AG04450 (cell line): ENCODE data around the gene IGDCC3. TPM values are rescaled to one million over a fixed set of nuclear protein-coding genes. Genes with fewer than 3 reads are reported as not detected.

Source experiments
- CTCF ChIA-PET: fragments of 300-600, 350-600 bp; formaldehyde crosslinking; extraction: SDS; loops from one replicate; lab custom pipeline; 2022; ENCODE audit warnings: antibody characterized with exemption, inconsistent platforms; lab: Charles Lee
- POLR2A ChIA-PET: fragments of 350-600 bp; formaldehyde crosslinking; extraction: SDS; loops from one replicate; lab custom pipeline; 2021; ENCODE audit warnings: antibody characterized with exemption, inconsistent platforms; lab: Yijun Ruan, JAX
- DNase-seq: peaks from one replicate; pipeline ENCODE4 v3.0.0-alpha.2; 2011; ENCODE audit warnings: low read depth, low spot score
- H3K27ac ChIP-seq: one replicate; pipeline ENCODE4 v1.5.1; 2012; ENCODE audit warnings: low read depth, low read length, control low read depth
- H3K27me3 ChIP-seq: one replicate; pipeline ENCODE4 v1.6.0; 2012; ENCODE audit warnings: low read length; ENCODE audit not compliant: control insufficient read depth, insufficient read depth
- H3K4me3 ChIP-seq: 2 replicates; pipeline ENCODE4 v1.5.1; 2011; ENCODE audit warnings: mild to moderate bottlenecking, low read depth, low read length, control low read depth
- H3K9me3 ChIP-seq: 2 replicates; pipeline ENCODE4 v1.5.1; 2012; ENCODE audit warnings: low read length; ENCODE audit not compliant: control insufficient read depth, insufficient read depth
- polyA plus RNA-seq: library from polyadenylated mRNA; depleted of rRNA; stranded (reverse); fragments of >200 nt; gene quantifications from 2 replicates; pipeline ENCODE4 v1.2.3, GENCODE V29; 2011
- TF ChIP-seq, protein P1 (sequence below): IDR thresholded peaks from 2 replicates; pipeline ENCODE4 v1.5.1; 2011; ENCODE audit warnings: low read depth, low read length, control low read depth, inconsistent platforms

Gene IGDCC3
- polyA plus RNA-seq, 1 experiment = 0.11 TPM

DNA sequence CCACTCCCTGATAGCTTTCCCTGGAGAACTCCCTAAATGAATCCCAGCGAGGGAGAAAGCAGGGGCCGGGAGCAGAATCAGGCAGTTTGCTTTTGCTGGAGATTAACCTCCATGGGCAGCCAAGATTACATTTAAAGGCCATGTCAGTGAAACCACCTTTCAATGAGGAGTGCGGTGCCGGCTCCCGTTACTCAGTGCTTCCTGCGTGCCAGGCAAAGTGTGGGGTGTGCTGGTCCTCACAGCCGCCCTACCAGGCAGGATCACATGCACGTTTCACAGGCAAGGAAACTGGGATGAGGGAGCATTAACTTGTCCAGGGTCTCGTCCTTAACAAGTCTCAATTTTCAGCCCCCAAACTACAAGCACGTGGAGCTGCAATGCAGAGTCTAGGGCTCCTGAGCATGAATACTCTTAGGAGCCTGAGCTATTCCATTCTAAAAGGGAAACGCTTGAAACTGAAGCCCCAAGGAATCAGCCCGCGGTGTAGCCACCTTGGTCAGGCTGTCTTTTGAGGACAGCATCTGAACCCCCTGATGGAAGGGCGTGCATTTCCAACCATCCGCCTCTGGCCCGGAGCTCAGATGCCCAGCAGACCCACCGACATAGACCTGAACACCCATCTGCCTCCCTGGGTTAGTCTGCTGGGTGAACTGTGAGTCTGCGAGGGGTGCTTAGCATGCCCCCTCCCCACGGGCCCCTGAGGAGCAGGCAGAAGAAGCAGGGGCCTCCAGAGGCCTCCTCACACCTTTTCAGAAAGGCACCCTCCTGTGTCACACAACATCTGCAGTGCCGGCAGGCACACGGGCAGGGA is 5.6 kb downstream of the IGDCC3 start:
- POLR2A ChIA-PET = interaction anchor here (0.6 to 0.7 kb wide), 2 partner anchors 52 to 68 kb away, joined by 3 to 4 read pairs; partner anchors contain the start of gene RNU5B-1

DNA sequence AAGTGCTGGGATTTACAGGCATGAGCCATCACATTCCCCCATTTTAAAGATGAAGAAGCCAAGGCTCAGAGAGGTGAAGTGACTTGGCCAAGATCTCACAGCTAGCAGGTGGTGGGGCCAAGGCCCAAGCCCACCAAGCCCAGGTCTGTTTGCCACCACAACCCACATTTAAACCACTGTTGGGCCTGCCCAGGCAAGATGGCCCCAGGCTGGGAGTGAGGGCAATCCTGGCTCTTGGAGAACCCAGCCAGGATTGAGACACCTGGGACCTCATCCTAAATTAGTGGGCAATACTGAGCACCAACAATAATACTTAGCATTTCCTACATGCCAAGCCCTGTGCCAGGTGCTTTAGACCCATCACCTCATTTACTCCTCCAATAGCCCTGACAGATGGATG is 6.9 kb downstream of the IGDCC3 start:
- Histone ChIP-seq H3K27me3 (peaks cover 40% of the 10 kb centered on the region), H3K9me3 (no peaks in the 10 kb centered on the region), H3K27ac (no peak overlapping the region), H3K4me3 (no peak overlapping the region)
- CTCF ChIA-PET = interaction anchor here (1.6 to 2.1 kb wide), 2 partner anchors 14 to 30 kb away, joined by 5 to 6 read pairs; no protein-coding TSS in a partner anchor
- POLR2A ChIA-PET = no interaction called here
- no peak for DNase-seq
- TF ChIP-seq, protein P1, sequence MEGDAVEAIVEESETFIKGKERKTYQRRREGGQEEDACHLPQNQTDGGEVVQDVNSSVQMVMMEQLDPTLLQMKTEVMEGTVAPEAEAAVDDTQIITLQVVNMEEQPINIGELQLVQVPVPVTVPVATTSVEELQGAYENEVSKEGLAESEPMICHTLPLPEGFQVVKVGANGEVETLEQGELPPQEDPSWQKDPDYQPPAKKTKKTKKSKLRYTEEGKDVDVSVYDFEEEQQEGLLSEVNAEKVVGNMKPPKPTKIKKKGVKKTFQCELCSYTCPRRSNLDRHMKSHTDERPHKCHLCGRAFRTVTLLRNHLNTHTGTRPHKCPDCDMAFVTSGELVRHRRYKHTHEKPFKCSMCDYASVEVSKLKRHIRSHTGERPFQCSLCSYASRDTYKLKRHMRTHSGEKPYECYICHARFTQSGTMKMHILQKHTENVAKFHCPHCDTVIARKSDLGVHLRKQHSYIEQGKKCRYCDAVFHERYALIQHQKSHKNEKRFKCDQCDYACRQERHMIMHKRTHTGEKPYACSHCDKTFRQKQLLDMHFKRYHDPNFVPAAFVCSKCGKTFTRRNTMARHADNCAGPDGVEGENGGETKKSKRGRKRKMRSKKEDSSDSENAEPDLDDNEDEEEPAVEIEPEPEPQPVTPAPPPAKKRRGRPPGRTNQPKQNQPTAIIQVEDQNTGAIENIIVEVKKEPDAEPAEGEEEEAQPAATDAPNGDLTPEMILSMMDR = no peak

More for the DNA sequence above, 5.6 kb downstream of the IGDCC3 start:
- CTCF ChIA-PET = interaction anchor here (1.6 kb wide), 1 partner anchor 13 kb away, joined by 5 read pairs; no protein-coding TSS in a partner anchor
- TF ChIP-seq, protein P1 = no peak
- Histone ChIP-seq H3K9me3 (no peaks in the 10 kb centered on the region), H3K27me3 (peaks cover 47% of the 10 kb centered on the region), H3K4me3 (no peak overlapping the region), H3K27ac (no peak overlapping the region)
- DNase-seq = no peak

DNA sequence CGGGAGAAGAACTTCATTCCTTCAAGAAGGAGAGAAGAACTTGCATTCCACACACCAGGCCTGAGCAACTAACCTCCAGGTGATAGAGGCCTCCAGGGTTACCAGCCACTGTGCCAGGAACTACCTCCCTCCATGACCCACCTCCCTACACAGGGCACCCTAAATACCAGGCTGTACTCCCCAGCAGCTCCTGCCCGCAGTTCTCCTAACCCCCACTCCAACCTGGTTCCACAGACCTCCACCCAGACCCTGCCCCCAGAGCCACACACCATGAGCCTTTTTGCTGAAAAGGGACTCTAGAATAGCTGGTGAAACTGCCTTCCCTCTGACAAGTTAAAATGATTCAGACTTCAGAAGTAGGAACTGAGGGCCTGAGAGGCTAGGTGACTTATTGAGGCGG is 8.2 kb downstream of the IGDCC3 start:
- Histone ChIP-seq H3K4me3 (no peak overlapping the region), H3K27me3 (peaks cover 32% of the 10 kb centered on the region), H3K9me3 (no peaks in the 10 kb centered on the region), H3K27ac (no peak overlapping the region)
- CTCF ChIA-PET = interaction anchor here (0.9 to 2.1 kb wide), 2 partner anchors 16 to 31 kb away, joined by 3 to 6 read pairs; no protein-coding TSS in a partner anchor
- DNase-seq = no peak
- POLR2A ChIA-PET = no interaction called here
- TF ChIP-seq, protein P1 = no peak

DNA sequence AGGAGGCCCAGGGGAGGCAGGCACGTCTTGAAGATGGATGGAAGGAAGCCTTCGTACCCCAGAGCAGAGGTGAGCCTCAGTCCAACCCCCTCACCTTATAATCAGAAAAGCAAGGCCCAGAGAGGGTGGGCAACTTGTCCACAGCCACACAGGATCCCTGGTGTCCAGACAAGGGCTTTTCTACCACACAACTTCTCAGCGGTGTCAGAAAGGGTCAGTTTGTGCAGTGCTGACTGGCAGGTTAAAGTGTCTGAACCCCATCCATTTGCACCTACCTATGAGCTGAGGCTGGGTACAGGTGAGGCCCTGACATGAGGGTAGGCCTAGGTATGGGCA is 8.6 kb downstream of the IGDCC3 start:
- TF ChIP-seq, protein P1 = no peak
- no peaks in the 10 kb centered on the region for H3K9me3 ChIP-seq
- ChIA-PET POLR2A (no interaction called here), CTCF (interaction anchor here (0.9 to 2.1 kb wide), 2 partner anchors 16 kb away, joined by 3 to 12 read pairs; no protein-coding TSS in a partner anchor)
- H3K27me3 ChIP-seq = peaks cover 34% of the 10 kb centered on the region
- no peak overlapping the region for H3K27ac ChIP-seq
- no peak for DNase-seq
- no peak overlapping the region for H3K4me3 ChIP-seq
